GM19025 (cell line): Measurements from ENCODE around the gene LSM7.

Experiments used
- ATAC-seq: cut with Tn5 transposase; IDR thresholded peaks from one replicate; pipeline ENCODE4 v1.9.1; 2021; ENCODE audit warnings: mild to moderate bottlenecking, low read depth, moderate library complexity; ENCODE audit not compliant: unreplicated experiment

Gene LSM7

GRCh38 chr19:2305452-2306280 is 22.7 kb downstream of the LSM7 start:
- ATAC-seq, result no peak

GRCh38 chr19:2303211-2303798 is 25.1 kb downstream of the LSM7 start:
- no peak for ATAC-seq

GRCh38 chr19:2302319-2303210 is 25.8 kb downstream of the LSM7 start:
- ATAC-seq, result no peak

GRCh38 chr19:2300533-2300932 is 27.9 kb downstream of the LSM7 start:
- no peak for ATAC-seq

GRCh38 chr19:2296141-2296540 is 32.2 kb downstream of the LSM7 start:
- no peak for ATAC-seq

- no peak for ATAC-seq
These were observed 33.6 kb downstream of the LSM7 start for GRCh38 chr19:2294687-2295335.

- no peak for ATAC-seq
These were observed 37.1 kb downstream of the LSM7 start for GRCh38 chr19:2291185-2291751.

- ATAC-seq, result no peak
These were observed 37.8 kb downstream of the LSM7 start for GRCh38 chr19:2290441-2291184.

- no peak for ATAC-seq
These were observed 38.5 kb downstream of the LSM7 start for GRCh38 chr19:2289714-2290435.

- no peak for ATAC-seq
These were observed 39.3 kb downstream of the LSM7 start for GRCh38 chr19:2288818-2289713.

- no peak for ATAC-seq
These were observed 40.0 kb downstream of the LSM7 start for GRCh38 chr19:2288338-2288817.

- no peak for ATAC-seq
These were observed 40.6 kb downstream of the LSM7 start for GRCh38 chr19:2287585-2288337.

- no peak for ATAC-seq
These were observed 41.8 kb downstream of the LSM7 start for GRCh38 chr19:2286402-2287140.

GRCh38 chr19:2283835-2284507 is 44.4 kb downstream of the LSM7 start:
- ATAC-seq, result no peak

GRCh38 chr19:2282862-2283237 is 45.5 kb downstream of the LSM7 start:
- ATAC-seq, result no peak
